Astrocyte of the cerebellum (primary cell): ENCODE measurements around the gene CST2.
"Not testable (repeated sequence)": the region's sequence is repeated elsewhere in the genome, so short reads cannot be mapped to it uniquely, and the experiment has no call there.

Source experiments
- DNase-seq: peaks from one replicate; pipeline ENCODE4 v3.0.0-alpha.2; 2011; ENCODE audit warnings: low read depth
- H3K4me3 ChIP-seq: 2 replicates; pipeline ENCODE4 v1.5.1; 2011; ENCODE audit warnings: mild to moderate bottlenecking, low read depth, low read length, moderate library complexity
- CTCF ChIP-seq: IDR thresholded peaks from 2 replicates; pipeline ENCODE4 v1.5.1; 2012; ENCODE audit warnings: low read length, low read depth, moderate library complexity, mild to moderate bottlenecking; ENCODE audit errors: missing control alignments
- in situ Hi-C: cut with HindIII; loops from 2 replicates; pipeline ENCODE4 v1.10.0; 2017; ENCODE audit warnings: low sequenced_read_pairs

Gene CST2

GRCh38 chr20:23841693-23842092 is 15.2 kb upstream of the CST2 start:
- no peak for DNase-seq
- TF ChIP-seq CTCF, result no peak
- in situ Hi-C loops, result no loop called here
- H3K4me3 ChIP-seq, result no peak overlapping the region

GRCh38 chr20:23835716-23836115 is 9.2 kb upstream of the CST2 start:
- no peak overlapping the region for H3K4me3 ChIP-seq

GRCh38 chr20:23832775-23833513 is 6.4 kb upstream of the CST2 start:
- in situ Hi-C loops, result no loop called here
- no peak for DNase-seq
- no peak for TF ChIP-seq CTCF
- no peak overlapping the region for H3K4me3 ChIP-seq

More at GRCh38 chr20:23835716-23836115, 9.2 kb upstream of the CST2 start:
- in situ Hi-C loops, result no loop called here
- no peak for DNase-seq
- no peak for TF ChIP-seq CTCF

GRCh38 chr20:23831961-23832360 is 5.4 kb upstream of the CST2 start:
- in situ Hi-C loops, DNase-seq, H3K4me3 ChIP-seq: not testable (repeated sequence)

GRCh38 chr20:23823621-23824324 is 2.8 kb downstream of the CST2 start:
- in situ Hi-C loops, result no loop called here
- no peak for DNase-seq
- H3K4me3 ChIP-seq, result no peak overlapping the region
- TF ChIP-seq CTCF, result no peak

- DNase-seq, result no peak
- in situ Hi-C loops, result no loop called here
- no peak for TF ChIP-seq CTCF
- no peak overlapping the region for H3K4me3 ChIP-seq
Measured at GRCh38 chr20:23823111-23823510, 3.4 kb downstream of the CST2 start.

- DNase-seq, result no peak
- in situ Hi-C loops, result no loop called here
- TF ChIP-seq CTCF, result no peak
- no peak overlapping the region for H3K4me3 ChIP-seq
Measured at GRCh38 chr20:23820493-23820892, 6.0 kb downstream of the CST2 start.

GRCh38 chr20:23811559-23811958 is 15.0 kb downstream of the CST2 start:
- DNase-seq, in situ Hi-C loops: not testable (repeated sequence)

GRCh38 chr20:23810349-23810748 is 16.2 kb downstream of the CST2 start:
- H3K4me3 ChIP-seq, DNase-seq, in situ Hi-C loops: not testable (repeated sequence)

More at GRCh38 chr20:23811559-23811958, 15.0 kb downstream of the CST2 start:
- not testable (repeated sequence) for H3K4me3 ChIP-seq
